Liver (tissue), 3 donors: ENCODE data around the gene FGFBP1.

Source experiments
- EGR1 ChIP-seq, 2 donors: IDR thresholded peaks; 2 replicates each; pipeline ENCODE4 v1.6.1; 2016 to 2018; ENCODE audit warnings: antibody characterized with exemption in 2 of 2, low read depth in 2 of 2
- FOXA1 ChIP-seq: IDR thresholded peaks from 2 replicates; pipeline ENCODE4 v1.6.1; 2016; ENCODE audit warnings: antibody characterized with exemption
- GABPA ChIP-seq, 2 donors: IDR thresholded peaks in 1 of 2; conservative IDR thresholded peaks in 1 of 2; 2 replicates each; pipeline ENCODE4 v1.6.1; 2016; ENCODE audit warnings: antibody characterized with exemption in 2 of 2, mild to moderate bottlenecking in 1 of 2, moderate library complexity in 1 of 2
- HNF4G ChIP-seq: IDR thresholded peaks from 2 replicates; pipeline ENCODE4 v1.6.1; 2016; ENCODE audit warnings: antibody characterized with exemption
- NR2F2 ChIP-seq: IDR thresholded peaks from 2 replicates; pipeline ENCODE4 v1.6.1; 2016; ENCODE audit warnings: antibody characterized with exemption
- RAD21 ChIP-seq, 2 donors: IDR thresholded peaks; 2 replicates each; pipeline ENCODE4 v1.6.1; 2016; ENCODE audit warnings: antibody characterized with exemption in 2 of 2, mild to moderate bottlenecking in 2 of 2
- REST ChIP-seq: IDR thresholded peaks from 2 replicates; pipeline ENCODE4 v1.6.1; 2016; ENCODE audit warnings: antibody characterized with exemption, mild to moderate bottlenecking
- RXRA ChIP-seq, 2 donors: IDR thresholded peaks; 2 replicates each; pipeline ENCODE4 v1.6.1; 2017 to 2018; ENCODE audit warnings: antibody characterized with exemption in 2 of 2, mild to moderate bottlenecking in 1 of 2
- SP1 ChIP-seq: IDR thresholded peaks from 2 replicates; pipeline ENCODE4 v1.6.1; 2018; ENCODE audit warnings: antibody characterized with exemption, mild to moderate bottlenecking
- TAF1 ChIP-seq: conservative IDR thresholded peaks from 2 replicates; pipeline ENCODE4 v1.6.1; 2016; ENCODE audit warnings: antibody characterized with exemption, mild to moderate bottlenecking
- TF ChIP-seq, protein P1 (sequence below): fragments of 150-350 bp; IDR thresholded peaks from 2 replicates; pipeline ENCODE4 v1.5.1; 2017; ENCODE audit warnings: improper control_type of control experiment, low read depth, low read length; ENCODE audit not compliant: missing input control
- TF ChIP-seq, protein P2 (sequence below): IDR thresholded peaks from 2 replicates; pipeline ENCODE4 v1.6.1; 2016; ENCODE audit warnings: antibody characterized with exemption
- TF ChIP-seq, protein P3 (sequence below): IDR thresholded peaks from 2 replicates; pipeline ENCODE4 v1.6.1; 2016; ENCODE audit warnings: antibody characterized with exemption
- donor health status: healthy.
- donor health status: healthy.

DNA sequence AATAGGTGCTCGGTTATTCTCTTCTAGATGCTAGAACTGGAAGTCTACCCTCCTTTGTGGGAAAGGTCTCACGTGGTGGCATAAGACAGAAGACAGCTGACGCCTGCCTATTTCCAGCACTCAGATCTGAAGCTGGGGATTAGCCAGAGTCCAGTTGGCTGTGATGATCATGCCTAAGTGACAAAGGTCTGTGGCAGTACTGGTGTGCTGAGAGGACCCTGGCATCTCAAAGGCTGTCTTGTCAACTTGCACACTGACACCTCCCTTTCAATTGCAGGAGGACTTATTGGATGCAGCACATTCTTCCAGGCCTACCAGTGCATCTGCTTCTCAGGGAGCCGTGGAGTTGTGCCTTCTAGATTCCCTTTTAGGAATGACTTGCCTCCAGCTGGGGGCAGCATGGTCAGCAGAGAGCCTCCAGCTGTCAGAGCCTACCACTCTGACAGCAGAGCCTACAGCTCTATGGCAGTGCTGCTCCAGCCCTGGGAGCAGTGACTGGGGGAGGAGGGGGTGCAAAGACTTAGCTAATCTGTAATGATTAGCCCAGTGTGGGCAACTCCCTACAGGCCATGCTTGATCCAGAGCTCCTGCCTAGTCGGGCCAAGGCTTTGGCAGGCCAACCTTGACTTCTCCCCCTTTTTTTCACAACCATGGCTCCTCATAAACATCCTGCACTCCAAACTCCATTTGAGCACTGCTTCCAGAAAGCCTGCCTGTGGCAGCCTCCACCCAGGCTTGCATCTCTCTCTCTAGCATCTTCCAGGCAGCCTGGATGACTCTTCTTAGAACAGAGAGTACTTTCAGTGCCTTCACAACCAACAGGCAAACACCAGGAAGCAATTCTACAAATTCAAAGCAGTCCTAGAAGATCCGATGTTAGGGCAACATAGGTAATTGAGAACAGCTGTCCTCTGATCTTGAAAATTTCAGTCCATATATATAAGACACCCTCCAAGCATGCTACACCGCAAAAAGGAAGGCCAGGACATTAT lies 38.2 kb upstream of the FGFBP1 start:
- no peak for TF ChIP-seq SP1
- TF ChIP-seq, protein P1, sequence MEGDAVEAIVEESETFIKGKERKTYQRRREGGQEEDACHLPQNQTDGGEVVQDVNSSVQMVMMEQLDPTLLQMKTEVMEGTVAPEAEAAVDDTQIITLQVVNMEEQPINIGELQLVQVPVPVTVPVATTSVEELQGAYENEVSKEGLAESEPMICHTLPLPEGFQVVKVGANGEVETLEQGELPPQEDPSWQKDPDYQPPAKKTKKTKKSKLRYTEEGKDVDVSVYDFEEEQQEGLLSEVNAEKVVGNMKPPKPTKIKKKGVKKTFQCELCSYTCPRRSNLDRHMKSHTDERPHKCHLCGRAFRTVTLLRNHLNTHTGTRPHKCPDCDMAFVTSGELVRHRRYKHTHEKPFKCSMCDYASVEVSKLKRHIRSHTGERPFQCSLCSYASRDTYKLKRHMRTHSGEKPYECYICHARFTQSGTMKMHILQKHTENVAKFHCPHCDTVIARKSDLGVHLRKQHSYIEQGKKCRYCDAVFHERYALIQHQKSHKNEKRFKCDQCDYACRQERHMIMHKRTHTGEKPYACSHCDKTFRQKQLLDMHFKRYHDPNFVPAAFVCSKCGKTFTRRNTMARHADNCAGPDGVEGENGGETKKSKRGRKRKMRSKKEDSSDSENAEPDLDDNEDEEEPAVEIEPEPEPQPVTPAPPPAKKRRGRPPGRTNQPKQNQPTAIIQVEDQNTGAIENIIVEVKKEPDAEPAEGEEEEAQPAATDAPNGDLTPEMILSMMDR, result no peak
- TF ChIP-seq TAF1, result no peak
- no peak for TF ChIP-seq NR2F2
- no peak for TF ChIP-seq EGR1 (IDR thresholded peaks at IDR 0.05; ENCODE audit: low read depth in 2 of 2)
- TF ChIP-seq, protein P2, sequence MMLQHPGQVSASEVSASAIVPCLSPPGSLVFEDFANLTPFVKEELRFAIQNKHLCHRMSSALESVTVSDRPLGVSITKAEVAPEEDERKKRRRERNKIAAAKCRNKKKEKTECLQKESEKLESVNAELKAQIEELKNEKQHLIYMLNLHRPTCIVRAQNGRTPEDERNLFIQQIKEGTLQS, result no peak
- no peak for TF ChIP-seq REST
- no peak for TF ChIP-seq GABPA (IDR thresholded peaks at IDR 0.05 in 1 of 2, conservative IDR thresholded peaks at IDR 0.05 in 1 of 2)
- TF ChIP-seq, protein P3, sequence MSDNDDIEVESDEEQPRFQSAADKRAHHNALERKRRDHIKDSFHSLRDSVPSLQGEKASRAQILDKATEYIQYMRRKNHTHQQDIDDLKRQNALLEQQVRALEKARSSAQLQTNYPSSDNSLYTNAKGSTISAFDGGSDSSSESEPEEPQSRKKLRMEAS, result no peak
- TF ChIP-seq FOXA1, result no peak
- no peak for TF ChIP-seq RAD21 (IDR thresholded peaks at IDR 0.05)
- no peak for TF ChIP-seq HNF4G
- no peak for TF ChIP-seq RXRA (IDR thresholded peaks at IDR 0.05)
